ENCODE results near the gene MBLAC1. TPM values are rescaled to one million over a fixed set of nuclear protein-coding genes. Genes with fewer than 3 reads are reported as not detected.

Gene MBLAC1
- total RNA-seq, 3 donors from 2014 or later, result 2.5 to 4.9 (median 3.2) TPM

DNA sequence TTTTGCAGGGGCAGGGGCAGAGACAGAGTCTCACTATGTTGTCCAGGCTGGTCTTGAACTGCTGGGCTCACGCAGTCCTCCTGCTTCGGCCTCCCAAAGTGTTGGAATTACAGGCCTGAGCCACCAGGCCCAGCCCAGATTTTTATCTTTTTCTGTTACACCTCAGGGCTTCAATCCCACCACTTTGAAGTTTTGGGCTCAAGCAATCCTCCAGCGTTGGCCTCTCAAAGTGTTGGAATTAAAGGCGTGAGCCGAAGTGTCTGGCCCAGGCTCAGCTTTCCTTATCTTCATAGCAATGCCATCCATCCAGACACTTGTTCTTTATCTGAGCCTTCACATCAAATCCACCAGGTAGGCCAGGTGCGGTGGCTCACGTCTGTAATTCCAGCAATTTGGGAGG, 11.7 kb upstream of the MBLAC1 start:
- intact Hi-C loops (cut with DNase I, micrococcal nuclease), result no loop called here
- ATAC-seq, result no peak
- H3K9me3 ChIP-seq, result no peaks in the 10 kb centered on the region

DNA sequence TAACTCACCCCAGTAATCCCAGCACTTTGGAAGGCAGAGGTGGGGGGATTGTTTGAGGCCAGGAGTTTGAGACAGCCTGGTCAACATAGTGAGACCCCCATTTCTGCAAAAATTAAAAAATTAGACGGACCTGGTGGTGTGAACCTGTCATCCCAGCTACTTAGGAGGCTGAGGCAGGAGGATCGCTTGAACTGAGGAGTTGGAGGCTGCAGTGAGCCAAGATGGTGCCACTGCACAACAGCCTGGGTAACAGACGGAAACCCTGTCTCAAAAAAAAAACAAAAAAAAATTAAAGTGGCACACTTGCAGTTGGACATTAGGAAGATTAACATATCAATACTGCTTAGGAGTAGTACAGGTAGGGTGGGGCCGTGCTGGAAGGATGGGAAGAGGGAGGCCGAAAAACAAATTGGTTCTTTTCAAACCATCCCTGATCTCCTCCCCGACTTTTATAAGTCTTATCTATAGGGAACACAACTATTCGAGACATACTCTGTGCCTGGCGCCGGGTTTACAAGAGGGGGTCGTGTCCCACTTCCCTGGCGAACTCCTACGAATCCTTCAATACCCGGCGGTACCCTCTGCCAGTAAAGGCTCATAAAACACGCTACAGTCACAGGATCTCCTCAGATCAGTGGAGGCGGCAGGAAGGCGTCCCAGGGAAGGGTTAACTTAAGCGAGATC, 8.2 kb upstream of the MBLAC1 start:
- Histone ChIP-seq H3K36me3 (ENCODE audit: low read depth) (no peaks in the 10 kb centered on the region), H3K4me1 (ENCODE audit: low read depth) (peaks cover 16% of the 10 kb centered on the region), H3K4me3 (peak overlapping the region; percentile 54), H3K9me3 (no peaks in the 10 kb centered on the region)
- DNase-seq (no peak), ATAC-seq (no peak)
- TF ChIP-seq, protein P1, sequence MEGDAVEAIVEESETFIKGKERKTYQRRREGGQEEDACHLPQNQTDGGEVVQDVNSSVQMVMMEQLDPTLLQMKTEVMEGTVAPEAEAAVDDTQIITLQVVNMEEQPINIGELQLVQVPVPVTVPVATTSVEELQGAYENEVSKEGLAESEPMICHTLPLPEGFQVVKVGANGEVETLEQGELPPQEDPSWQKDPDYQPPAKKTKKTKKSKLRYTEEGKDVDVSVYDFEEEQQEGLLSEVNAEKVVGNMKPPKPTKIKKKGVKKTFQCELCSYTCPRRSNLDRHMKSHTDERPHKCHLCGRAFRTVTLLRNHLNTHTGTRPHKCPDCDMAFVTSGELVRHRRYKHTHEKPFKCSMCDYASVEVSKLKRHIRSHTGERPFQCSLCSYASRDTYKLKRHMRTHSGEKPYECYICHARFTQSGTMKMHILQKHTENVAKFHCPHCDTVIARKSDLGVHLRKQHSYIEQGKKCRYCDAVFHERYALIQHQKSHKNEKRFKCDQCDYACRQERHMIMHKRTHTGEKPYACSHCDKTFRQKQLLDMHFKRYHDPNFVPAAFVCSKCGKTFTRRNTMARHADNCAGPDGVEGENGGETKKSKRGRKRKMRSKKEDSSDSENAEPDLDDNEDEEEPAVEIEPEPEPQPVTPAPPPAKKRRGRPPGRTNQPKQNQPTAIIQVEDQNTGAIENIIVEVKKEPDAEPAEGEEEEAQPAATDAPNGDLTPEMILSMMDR (IDR thresholded peaks at IDR 0.05), result no peak
- intact Hi-C loops (cut with DNase I, micrococcal nuclease), result no loop called here

More for the DNA sequence above, 11.7 kb upstream of the MBLAC1 start:
- no peak overlapping the region for H3K4me3 ChIP-seq
- H3K4me1 ChIP-seq (ENCODE audit: low read depth), result peaks cover 8% of the 10 kb centered on the region
- TF ChIP-seq, protein P1 (IDR thresholded peaks at IDR 0.05), result no peak
- no peak for DNase-seq
- no peaks in the 10 kb centered on the region for H3K36me3 ChIP-seq (ENCODE audit: low read depth)

DNA sequence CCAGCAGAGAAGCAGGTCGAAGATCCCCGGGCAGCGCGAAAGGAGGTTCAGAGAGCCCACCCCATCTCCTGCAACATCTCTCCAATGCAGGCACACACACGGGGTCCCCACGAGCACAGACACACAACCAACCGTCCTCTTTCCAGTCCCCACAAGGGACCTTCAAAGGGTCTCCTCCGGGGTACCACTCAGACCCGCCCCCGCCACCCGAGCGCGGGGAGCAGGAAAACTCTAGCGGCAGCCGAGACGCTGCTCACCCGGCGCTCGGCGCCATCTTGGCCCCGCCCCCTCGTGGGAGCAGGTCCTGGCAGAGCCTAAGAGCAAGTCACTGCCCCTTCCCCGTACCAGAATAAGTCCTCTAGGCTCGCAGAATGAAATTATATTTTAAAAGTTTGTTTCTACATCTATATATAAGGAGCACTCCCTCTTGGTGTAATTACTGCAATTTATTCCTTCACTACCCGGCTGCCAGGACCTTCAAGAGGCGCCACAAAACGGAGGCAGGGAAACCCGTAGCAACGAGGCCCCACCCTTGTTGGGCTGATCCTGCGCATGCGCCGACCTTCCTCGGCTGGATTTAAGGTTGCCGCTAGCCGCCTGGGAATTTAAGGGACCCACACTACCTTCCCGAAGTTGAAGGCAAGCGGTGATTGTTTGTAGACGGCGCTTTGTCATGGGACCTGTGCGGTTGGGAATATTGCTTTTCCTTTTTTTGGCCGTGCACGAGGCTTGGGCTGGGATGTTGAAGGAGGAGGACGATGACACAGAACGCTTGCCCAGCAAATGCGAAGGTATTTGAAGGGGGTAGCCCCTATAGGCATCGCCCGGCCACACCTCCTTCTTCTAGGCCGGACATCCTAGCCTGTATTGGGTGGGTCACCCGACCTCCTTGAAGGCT, 7.4 kb upstream of the MBLAC1 start, which contains the start of the genes CNPY4 and TAF6:
Gene CNPY4 (plus strand): TSS at position 563 of the 898 bp plus-strand sequence. CDS start 111 bp downstream, at position 674.
Gene TAF6 (minus strand): TSS at position 287 of the 898 bp plus-strand sequence. CDS start 5,149 bp downstream, outside the sequence.
- H3K36me3 ChIP-seq (ENCODE audit: low read depth), result no peaks in the 10 kb centered on the region
- TF ChIP-seq, protein P1 (IDR thresholded peaks at IDR 0.05), result no peak
- peak; percentile 93 for ATAC-seq
- H3K4me1 ChIP-seq (ENCODE audit: low read depth), result peaks cover 24% of the 10 kb centered on the region
- DNase-seq, result peak; percentile 94 to 97 (median 96)
- intact Hi-C loops (cut with DNase I, micrococcal nuclease), result no loop called here
- peak within 1 kb of the TSS; percentile 54 for H3K4me3 ChIP-seq
- no peaks in the 10 kb centered on the region for H3K9me3 ChIP-seq

DNA sequence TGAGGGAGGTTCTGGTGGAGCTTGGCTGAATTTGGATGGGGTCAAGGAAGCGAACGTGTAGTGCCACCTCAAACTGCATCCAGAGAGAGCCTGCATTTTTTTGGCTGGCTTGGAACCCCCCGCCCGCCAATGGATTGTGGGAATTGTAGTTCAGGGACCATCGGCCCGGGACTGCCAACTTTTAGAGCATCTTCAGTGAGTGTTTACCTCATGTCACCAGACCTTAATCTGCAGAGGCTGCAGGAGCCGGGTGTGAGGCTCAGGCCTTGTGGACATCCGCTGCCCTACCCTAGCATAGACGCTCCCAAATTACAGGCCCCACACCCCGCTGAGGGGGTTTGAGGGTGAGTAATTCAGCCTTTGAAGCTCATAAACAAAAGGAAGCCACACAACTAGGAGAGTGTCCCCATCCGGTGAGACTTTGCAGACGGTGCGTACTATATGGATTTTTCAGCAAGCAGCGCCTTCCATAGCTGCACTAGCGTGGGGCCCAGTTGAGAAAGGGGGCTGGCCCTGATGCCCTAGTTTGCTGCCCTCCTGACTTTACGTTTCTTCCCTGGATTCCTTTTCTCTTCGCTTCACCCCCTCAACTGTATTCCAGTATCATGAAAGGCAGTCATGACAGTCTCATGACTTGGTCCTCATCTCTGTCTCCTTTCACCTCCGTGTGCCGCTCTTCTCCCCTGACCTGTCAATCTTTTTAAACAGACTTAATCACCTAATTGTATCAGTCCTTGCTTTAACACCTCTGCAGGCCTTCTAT, 6.6 kb upstream of the MBLAC1 start:
- peak; percentile 28 for ATAC-seq
- Histone ChIP-seq H3K9me3 (no peaks in the 10 kb centered on the region), H3K4me1 (ENCODE audit: low read depth) (peaks cover 31% of the 10 kb centered on the region), H3K4me3 (peak overlapping the region; percentile 54), H3K36me3 (ENCODE audit: low read depth) (no peaks in the 10 kb centered on the region)
- intact Hi-C loops (cut with DNase I, micrococcal nuclease), result no loop called here
- TF ChIP-seq, protein P1 (IDR thresholded peaks at IDR 0.05), result no peak
- DNase-seq, result peak; percentile 62 to 71 (median 65)

DNA sequence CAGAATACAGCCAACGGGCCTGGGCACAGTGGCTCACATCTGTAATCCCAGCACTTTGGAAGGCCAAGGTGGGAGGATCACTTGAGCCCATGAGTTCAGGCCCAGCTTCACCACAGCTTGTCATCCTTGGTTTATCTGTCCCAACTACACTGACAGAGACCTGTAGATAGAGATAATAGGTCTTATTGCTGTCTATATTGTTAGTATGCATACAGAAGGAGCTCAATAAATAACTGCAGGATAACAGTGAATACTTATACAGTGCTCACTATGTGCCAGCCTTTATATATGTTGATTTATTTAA, 6.1 kb upstream of the MBLAC1 start:
- no peak for ATAC-seq
- Histone ChIP-seq H3K9me3 (no peaks in the 10 kb centered on the region), H3K4me3 (no peak overlapping the region), H3K36me3 (ENCODE audit: low read depth) (no peaks in the 10 kb centered on the region), H3K4me1 (ENCODE audit: low read depth) (peaks cover 36% of the 10 kb centered on the region)
- DNase-seq, result no peak
- TF ChIP-seq, protein P1 (IDR thresholded peaks at IDR 0.05), result no peak
- intact Hi-C loops (cut with DNase I, micrococcal nuclease), result no loop called here

Data from mucosa of descending colon (tissue), 3 donors.